RPMI7951 (cell line): ENCODE data around the gene LIN54. TPM values are rescaled to one million over a fixed set of nuclear protein-coding genes. Genes with fewer than 3 reads are reported as not detected.
A peak's percentile ranks its signal among the peaks of the same experiment; 100 is the strongest.
"Not testable (repeated sequence)": the region's sequence is repeated elsewhere in the genome, so short reads cannot be mapped to it uniquely, and the experiment has no call there.

Experiments
- DNase-seq: peaks from one replicate; pipeline ENCODE4 v3.0.0-alpha.2; 2012; ENCODE audit warnings: low read depth
- total RNA-seq: library from RNA; depleted of rRNA; stranded (reverse); fragments of >200 nt; shearing (Covaris generic); gene quantifications from 2 replicates; pipeline ENCODE4 v1.2.3, GENCODE V29; 2014

Gene LIN54
- total RNA-seq, 1 experiment from 2014 or later, result 25.6 TPM

DNA sequence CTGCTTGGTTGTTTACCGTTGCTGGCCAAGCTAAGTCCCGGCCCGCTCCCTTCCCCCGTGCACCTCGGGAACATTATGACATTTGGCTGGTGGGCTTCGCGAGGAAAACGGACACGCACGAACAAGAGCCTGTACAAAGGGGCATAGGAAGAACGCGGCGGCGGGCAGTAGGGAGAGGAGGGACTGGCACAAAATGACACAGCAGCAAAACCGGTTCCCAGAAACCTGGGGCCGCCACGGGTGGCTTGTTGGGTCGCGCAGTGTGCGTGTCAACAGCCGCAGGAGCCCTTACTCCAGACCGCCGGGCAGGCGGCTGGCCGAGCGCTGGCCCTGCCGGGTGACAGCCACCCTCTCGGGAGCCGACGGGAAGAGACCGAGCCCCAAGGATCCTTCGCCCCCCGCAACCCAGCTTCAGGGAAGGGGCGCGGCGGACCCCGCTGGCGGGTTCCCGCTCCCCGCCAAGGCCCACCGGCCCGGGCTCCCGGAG lies 1.6 kb upstream of the LIN54 start:
- no peak for DNase-seq

DNA sequence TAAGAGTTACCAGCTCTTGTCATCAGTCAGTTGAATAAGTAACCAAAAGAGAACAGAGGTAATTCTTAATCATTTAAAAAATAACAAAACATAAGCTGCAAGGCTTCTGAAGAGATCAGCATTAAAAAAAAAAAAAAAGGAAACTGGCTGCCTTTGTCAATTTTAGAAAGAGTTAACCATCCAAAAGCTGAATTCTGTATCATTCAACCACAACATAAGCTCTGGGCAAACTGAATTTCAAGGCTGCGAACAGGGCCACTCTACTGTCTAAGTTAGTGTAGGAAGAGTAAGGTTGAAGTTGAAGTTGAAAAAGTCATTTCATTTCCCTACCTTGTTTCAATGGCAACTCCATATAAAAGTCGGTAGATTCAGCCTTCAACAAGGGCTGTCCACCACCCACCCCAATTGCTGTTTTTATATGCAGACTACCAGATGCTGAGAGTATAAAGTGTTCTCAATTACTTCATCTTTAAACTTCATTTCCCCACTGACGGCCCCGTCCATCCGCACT lies 1.1 kb upstream of the LIN54 start:
- DNase-seq, result no peak

DNA sequence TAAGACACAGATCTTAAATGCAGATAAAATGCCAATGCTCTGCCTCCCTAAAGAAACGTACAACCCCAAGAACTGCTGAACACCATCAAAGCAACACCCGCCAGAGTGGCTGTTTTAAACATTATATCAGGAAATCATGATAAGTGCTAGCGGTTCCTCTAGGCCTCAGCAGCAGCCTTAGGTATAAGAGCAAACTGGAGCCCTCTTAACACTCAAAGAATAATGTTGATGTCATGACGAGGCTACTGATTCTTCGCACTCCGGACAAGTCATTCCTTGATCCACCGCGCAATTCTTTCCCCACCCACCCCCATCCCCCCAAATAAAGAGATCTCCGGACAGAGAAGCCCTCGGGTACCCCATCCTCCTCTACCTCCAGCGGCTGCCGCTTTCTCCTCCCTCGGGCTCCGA lies 507 bp downstream of the LIN54 start:
- peak; percentile 25 for DNase-seq

DNA sequence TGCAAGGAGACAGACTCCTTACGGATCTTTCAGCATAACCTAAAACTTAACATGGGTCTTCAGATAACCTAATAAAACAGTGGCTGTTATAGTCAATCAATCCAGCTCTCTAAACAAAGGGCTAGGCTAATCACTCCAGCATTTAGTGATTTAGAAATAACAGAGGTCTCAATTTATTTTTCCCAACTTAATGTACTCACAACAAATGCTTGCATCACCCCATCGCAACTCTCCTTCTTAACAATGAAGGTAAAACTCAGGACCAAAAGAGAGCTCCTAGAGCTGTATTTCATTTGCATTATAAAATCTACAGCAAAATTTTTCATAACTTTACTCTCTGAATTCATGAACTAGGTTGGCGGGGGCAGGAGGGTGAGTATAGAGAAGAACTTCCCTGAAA lies 1.1 kb downstream of the LIN54 start:
- no peak for DNase-seq

DNA sequence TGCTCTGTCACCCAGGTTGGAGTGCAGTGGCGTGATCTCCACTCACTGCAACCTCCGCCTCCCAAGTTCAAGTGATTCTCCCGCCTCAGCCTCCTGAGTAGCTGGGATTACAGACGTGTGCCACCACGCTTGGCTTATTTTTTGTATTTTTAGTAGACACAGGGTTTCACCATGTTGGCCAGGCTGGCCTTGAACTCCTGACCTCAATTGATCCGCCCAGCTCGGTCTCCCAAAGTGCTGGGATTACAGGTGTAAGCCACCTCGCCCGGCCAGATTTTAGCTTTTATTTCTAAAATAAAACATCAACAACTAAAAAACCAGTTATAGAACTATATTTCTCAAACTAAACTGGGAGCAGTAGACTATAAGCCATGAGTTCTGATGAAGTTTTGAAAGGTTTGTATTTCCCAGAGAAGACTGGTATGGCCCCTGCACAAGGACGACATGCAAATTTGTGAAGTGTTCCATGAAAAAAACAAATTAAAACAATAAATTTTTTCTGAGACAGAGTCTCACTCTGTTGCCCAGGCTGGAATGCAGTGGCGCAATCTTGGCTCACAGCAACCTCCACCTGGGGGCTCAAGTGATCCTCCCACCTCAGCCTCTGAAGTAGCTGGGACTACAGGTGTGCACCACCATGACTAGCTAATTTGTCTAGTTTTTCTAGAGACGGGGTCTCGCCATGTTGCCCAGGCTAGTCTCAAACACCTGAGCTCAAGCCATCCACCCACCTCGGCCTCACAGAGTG lies 7.4 kb downstream of the LIN54 start:
- DNase-seq, result not testable (repeated sequence)

DNA sequence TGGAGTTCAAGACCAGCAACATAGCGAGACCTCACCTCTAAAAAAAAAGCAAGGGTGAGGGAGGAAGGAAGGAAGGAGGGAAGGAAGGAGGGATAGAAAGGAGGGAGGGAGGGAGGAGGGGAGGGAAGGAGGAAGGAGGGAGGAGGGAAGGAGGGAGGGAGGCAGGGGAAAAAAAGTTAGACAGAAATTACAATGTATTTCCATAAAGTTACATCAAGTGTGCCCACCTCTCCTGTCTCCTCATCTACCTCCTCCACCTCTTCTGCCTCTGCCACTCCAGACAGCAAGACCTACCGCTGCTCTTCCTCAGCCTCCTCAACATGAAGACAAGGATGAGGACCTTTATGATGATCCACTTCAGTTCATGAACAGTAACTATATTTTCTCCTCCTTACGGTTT lies 8.3 kb downstream of the LIN54 start:
- DNase-seq, result no peak

DNA sequence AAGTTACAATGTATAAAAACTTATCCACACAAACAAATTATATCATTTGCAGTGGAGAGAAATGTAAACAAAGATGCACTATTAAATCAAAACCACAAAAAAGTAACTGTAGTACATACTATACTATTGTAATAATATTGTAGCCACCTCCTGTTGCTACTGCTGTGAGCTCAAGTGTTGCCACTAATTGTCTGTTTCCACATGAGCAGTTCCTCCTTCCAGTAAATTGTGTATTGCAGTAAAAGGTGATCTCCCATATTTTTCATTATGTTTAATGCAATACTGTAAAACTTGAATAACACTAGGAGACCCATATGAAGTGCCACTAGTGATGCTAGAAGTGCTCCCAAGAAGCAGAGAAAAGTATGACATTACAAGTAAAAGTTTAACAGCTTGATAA lies 11.7 kb downstream of the LIN54 start:
- DNase-seq, result no peak

DNA sequence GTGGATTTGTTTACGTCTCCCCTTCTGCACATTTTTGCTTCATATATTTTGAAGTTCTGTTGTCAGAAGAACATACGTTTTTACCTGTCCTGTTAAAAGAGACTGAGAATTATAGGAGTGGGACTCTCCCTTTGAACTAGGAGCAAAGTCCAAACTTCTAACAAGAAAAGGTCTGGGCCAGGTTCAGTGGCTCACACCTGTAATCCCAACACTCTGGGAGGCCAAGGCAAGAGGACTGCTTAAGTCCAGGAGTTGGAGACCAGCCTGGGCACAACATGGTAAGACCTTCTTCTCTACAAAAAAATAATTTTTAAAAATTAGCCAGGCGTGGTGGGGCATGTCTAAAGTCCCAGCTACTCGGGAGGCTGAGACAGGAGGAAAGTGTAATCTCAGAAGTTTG lies 15.8 kb downstream of the LIN54 start:
- DNase-seq, result no peak

DNA sequence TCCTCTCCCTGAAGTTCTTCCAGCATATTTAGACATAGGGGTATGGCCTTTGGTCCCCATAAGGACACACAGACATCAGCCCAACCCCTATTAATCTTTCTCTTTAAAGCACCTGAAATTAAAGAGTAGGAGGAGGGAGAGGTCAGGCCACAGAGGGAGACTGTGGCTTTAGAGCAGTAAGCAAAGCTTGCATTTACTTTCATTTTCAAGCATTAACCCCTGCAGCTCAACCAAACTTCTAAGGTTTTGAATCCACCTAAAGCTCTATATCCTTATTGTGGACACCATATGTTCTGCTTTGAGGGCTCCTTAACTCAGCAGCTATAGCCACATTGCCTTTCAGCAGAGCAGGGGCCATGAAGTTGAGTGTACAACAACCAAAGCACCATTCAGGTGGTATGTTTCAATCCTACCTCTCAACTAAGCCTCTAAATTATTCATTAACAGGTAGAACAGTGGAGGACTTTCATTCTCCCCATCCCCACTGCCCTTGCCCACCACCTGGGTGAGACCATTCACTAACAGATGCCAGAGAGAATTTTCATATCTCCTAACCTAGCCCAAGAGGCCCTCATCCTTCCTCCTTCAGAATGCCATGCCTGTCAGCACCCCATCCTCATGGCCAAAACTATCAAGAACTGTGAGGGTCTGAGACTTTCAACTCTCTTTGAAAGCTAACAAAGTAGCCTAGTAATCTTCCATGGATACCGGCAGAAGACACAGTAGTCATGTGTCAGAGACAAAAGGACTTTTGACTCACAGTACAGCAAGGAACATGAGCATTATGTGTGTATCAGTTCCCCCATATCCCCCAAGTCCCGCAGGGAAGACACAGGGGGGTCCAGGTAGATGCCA lies 20.8 kb downstream of the LIN54 start:
- peak; percentile 16 for DNase-seq

DNA sequence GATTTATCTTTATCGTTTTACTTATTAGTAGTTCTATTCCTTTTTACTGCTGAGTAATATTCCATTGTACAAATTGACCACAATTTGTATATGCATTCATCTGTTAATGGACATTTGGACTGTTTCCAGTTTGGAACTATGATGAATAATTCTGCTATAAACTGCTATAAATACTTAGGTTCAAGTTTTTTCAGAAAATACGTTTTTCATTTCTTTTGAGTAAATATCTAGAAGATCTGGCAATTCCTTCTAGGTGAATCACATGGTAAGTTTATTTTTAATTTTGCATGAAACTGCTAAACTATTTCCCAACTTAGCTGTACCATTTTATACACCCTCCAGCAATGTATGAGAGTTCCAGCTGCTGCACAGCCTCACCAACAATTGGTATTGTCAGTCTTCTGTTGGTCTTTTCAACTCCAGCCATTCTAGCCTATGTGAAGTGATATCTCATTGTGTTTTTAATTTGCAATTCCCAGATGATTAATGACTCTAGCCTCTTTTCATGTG lies 22.2 kb downstream of the LIN54 start:
- DNase-seq, result peak; percentile 72

DNA sequence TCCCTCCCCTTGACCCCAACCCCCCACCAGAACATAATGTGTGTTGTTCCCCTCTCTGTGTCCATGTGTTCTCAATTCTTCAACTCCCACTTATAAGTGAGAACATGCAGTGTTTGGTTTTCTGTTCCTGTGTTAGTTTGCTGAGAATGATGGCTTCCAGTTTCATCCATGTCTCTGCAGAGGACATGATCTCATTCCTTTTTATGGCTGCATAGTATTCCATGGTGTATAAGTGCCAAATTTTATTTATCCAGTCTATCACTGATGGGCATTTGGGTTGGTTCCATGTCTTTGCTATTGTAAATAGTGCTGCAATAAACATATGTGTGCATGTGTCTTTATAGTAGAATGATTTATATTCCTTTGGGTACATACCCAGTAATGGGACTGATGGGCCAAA lies 23.1 kb downstream of the LIN54 start:
- not testable (repeated sequence) for DNase-seq

DNA sequence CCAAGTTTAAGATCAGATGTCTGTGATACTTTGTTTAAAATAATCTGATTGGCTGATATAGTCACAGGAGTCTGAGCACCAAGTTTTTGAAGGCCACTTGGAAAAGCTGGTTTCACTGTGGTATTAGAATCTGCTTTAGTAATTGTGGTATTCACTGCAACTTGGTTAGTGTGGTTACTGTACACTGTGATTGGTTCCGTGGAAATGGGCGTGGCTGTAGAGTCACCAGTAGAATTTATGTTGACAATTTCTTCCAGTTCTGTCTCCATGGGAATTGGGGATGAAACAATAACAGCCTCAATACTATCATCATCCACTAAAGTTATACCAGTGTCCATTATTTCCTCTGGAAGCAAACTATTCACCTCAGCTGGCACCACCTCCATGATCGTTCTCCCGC lies 26.2 kb downstream of the LIN54 start:
- peak; percentile 75 for DNase-seq

DNA sequence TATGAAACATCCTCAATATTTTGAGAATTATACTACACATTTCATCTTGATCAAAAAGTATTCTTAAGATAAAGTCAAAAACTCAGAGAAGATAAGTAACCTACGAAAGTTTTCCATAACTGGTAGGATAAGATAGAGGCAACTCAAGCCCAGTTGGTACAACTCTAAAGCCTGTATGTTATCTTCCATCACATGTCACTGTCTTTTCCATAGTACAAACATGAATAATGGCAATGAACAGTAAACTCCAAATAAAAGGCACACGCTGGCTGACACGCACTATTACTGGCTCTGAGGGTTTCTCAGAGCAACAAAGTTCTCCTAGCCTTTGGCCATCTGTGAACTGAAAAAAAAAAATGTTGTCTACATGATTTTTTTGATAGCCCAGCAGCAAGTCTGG lies 27.2 kb downstream of the LIN54 start:
- no peak for DNase-seq

DNA sequence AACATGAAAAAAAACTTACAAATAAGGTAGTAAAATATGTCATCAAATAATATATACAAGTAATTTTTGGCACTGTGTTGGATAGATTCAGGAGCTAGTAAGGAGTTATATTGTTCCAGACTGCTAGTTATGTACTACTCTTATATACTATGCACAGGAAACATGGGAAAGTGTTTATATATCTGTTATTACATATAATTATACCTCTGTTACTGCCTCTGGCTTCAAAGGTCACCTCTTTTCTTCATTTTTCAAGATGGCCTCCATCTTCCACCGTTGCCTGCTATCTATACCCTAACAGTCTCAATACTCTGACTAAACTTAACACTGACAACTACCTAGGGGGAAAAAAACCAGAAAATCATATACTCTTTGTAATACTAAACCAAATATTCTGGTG lies 29.5 kb downstream of the LIN54 start:
- no peak for DNase-seq

DNA sequence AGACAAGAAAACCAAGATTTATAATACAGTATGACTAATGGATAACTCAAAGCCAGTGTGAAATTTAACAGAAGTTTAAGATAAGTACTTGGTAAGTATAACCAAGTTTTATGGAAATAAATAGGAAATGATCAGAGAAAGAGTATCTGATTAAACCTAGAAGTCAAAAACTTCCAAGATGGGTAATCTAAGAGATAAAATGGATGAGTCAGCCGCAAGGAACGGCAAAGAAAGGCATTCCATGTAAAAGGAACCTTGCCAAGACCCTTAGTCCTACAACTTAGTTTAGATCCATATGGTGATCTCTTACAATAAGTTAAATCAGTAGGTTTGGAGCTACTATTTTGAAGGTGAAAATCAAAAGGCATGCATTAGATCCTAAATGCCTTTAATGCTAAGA lies 34.8 kb downstream of the LIN54 start:
- peak; percentile 53 for DNase-seq

DNA sequence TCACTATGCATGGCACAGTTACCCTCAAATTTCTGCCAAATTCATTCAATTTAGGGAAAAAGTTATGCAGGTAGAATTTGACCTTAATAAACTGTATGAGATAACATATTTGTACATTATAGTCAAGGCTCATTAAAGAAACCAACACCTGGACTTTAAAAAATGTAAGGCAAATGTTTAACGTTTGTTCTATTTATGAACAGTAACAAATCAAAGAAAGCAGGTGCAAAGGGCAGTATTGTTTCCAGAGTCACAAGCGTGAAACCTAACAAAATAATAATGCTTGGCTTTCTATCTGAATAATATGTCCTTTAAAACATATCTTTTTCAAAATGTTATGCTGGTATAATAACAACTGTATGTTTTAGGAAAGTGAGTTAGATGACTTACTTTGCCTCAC lies 41.2 kb downstream of the LIN54 start:
- DNase-seq, result no peak

DNA sequence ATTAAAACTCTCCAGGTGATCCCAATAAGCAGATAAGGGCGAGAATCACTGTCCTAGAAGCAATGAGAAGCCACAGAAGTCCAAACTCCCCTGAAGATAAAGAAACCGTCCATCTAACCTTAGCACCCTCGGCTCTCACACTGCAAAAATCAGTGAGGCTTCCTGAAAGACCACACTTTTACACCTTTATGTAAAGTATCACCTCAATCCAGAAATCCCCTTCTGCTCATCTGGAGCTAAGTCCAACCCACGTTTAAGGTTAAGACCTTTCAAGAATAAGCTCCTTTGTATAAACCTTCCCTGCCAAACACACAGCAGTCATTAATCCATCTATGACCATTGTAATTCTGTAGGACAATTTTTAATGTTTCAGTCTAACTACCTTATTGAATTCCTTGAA lies 41.7 kb downstream of the LIN54 start:
- DNase-seq, result no peak

DNA sequence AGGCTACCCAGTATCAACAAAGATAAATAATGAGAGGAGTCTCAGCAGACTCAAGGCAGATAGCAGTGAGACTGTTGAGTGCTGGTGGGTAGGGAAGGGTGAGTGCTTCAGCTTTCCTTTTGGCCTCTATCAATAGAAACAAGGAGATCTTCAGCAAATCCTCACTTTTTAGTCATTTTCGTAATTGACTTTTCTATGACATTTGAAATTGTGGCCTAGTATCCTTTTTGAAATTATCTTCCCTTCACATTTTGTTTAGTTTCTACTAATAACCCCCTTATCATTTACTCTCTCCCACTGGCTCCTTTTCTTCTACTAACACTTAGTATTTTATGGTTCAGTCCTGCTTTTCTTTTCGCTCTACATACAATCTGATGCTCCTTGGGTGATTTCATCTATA lies 44.9 kb downstream of the LIN54 start:
- DNase-seq, result no peak

DNA sequence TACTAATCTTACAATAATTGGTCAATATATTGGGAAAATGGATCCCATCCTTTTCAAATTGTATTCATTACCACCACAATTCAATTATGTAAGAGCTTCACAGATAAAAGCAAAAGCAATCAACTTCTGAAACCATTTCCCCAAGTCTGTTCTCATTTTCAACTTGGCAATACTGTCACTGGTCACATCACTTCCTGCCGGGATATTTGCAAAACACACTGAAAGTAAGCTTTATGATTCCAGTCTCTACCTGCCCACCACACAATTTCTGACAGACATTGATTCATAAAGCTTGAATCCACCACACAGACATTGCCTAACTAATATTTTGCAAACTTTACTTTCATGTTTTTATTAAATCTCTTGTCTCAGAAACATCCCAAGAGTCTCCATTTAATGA lies 53.6 kb downstream of the LIN54 start:
- DNase-seq, result no peak

DNA sequence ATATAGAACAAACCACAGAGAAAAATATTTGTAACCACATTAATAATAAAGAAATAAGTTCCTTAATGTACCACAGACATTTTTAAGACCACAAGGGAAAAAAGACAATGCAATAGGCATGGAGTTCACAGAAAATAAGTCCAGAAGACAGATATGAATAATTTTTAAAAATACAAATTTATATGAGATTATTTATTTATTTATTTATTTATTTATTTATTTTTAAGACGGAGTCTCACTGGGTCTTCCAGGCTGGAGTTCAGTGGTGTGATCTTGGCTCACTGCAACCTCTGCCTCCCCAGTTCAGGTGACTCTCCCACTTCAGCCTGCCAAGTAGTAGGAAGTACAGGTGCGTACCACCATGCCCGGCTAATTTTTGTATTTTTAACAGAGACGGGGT lies 56.4 kb downstream of the LIN54 start:
- no peak for DNase-seq

DNA sequence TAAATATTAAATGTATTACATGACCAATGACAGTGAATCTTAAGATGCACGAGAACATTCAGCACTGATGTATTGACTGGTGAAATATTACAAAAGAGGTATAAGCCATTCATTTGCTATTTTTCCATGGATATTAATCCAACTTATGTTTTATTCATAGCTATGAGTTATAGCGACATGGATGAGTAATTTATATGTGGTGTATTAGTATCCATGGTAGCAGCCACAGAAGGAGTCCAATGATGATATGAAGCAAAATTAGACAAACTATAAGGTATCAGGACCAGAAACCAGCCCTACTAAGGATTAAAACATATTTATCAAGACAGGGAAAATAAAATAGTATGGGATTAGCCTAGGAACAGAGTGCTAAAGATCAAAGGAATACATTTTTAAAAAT lies 59.4 kb downstream of the LIN54 start:
- no peak for DNase-seq

DNA sequence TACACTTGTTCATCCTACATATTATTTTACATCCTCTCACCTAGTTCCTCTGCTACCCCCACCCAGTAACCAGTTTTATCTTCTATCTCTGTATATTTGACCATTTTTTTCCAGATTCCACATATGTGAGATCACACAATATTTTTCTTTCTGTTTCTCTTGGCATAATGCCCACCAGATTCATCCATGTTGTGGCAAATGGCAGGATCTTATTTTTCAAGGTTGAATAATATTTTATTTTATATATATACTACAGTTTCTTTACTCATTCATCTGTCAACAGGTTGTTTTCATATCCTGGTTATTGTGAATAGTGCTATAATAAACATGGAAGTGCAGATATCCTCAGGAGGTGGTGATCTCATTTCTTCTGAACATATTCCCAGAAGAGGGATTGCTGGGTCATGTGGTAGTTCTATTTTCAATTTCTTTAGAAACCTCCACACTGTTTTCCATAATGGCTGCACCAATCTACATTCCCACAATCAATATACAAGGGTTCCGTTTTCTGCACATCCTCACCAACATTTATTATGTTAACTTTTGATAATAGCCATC lies 61.9 kb downstream of the LIN54 start:
- peak; percentile 12 for DNase-seq
